ENCODE data around the gene GTPBP6.
"Not testable (repeated sequence)": the region's sequence is repeated elsewhere in the genome, so short reads cannot be mapped to it uniquely, and the experiment has no call there.

Gene GTPBP6

DNA sequence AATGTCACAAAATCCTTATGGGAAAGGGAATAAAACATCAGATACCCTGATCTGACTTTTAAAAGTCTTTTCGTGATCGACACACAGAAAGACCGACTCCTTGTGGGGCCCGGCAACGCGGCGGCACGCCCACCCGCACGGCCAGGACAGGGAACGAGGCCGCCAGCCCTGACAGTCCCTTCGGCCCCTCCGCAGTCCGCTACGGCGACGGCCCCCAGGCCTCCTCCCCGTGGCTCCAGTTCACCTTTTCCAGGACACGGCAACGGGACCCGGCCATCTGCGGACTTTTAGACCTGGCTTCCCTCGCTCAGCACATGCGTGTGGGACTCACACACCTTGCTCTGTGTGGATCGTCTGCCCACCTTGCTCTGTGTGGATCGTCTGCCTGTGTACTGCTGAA lies 33.6 kb upstream of the GTPBP6 start:
- no peak for DNase-seq (ENCODE audit: low spot score)

DNA sequence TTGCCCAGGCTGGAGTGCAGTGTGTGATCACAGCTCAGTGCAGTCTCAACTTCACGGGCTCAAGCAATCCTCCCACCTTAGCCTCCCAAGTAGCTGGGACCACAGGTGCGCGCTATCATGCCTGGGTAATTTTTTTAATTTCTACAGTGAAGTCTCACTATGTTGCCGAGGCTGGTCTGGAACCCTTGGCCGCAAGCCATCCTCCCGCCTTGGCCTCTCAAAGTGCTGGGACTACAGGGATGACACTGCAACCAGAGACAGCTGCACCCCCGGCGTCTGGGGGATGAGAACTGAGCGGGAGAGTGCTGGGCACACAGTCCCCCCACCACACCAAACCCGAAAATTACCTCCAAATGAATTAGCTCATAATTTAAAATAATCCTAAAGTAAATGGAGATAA lies 33.1 kb upstream of the GTPBP6 start:
- no peak for DNase-seq (ENCODE audit: low spot score)

DNA sequence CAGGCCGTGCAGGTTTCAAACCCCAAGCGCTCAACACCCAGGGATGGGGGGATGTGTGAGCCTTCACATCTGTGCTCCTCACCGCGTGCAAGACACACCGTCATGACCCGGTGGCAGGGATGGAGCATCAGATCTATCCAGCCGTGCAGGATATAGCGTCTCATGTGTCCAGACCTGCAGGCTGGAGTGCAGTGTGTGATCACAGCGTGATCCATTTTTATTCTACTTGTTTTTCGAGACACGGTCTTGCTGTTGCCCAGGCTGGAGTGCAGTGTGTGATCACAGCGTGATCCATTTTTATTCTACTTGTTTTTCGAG lies 32.7 kb upstream of the GTPBP6 start:
- DNase-seq (ENCODE audit: low spot score), result not testable (repeated sequence)

DNA sequence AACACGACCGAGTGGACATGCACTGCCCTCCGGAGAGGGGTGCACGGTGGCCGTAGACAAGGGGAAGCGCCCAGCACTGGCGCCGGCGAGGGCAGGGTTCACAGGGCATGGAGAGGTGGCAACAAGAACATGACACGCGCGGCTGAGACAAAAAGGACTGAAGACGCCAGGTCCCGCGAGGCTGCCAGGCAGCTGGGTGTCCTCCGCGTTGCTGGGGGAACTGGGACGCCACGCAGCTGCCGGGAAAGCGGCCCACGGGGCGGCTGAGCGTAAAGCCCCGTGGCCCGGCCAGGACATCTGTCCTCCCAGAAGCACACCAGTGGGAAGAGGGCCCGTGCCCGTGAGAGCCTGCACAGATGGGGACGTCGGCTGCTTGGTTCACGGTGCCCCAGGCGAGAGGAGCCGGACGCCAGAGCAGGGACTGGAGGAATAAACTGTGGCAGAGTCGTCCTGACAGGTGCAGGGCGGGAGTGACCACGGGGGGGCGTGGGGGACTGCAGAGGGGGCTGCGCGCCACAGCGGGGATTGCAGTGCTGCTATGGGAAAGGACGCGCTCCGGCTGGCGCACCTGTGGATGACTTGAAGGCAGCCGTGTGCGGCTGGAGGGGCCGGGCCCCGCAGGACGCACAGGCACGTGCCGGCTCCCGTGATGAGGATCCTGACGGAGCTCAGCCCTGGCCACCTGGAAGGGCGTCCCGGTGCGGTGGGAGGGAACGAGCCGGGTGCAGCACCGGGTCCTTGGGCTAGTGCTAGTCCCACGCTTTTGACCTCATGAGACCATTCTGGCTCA lies 32.1 kb upstream of the GTPBP6 start:
- DNase-seq (ENCODE audit: low spot score), result no peak

DNA sequence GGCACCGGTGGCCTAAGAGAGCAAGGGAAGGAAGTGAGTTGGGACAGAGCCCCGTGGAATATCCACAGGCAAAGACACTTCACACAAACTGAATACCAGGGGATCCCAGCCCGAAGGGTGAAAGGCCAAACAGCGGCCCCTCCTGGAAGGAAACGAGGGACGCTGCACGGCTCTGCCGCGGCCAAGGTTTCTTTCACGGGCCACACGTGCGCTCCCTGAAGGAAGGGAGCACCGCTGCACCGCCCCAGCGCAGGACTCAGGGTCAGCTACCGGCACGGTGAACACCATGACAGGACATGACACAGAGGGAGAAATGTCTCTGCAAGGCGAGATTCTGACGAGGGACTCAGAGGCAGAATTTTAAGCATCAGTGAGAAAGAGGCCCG lies 31.5 kb upstream of the GTPBP6 start:
- no peak for DNase-seq (ENCODE audit: low spot score)

DNA sequence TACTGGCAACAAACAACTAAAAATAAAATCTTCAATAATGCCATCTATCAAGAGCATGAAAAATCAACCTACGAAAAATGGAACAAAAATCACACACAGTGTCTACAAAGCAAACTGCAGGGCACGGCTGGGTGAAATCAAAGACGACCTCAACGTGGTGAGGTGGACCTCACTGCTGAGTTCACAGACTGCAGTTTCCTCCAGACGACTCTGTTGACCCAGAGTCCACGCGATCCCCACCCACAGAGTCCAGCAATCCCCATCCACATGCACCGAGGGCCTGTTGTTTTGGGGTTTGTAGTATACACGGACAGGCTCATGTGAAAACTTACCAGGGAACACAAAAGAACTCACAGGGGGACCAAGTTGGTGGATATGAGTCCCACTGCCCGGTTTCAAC lies 31.1 kb upstream of the GTPBP6 start:
- DNase-seq (ENCODE audit: low spot score), result no peak

DNA sequence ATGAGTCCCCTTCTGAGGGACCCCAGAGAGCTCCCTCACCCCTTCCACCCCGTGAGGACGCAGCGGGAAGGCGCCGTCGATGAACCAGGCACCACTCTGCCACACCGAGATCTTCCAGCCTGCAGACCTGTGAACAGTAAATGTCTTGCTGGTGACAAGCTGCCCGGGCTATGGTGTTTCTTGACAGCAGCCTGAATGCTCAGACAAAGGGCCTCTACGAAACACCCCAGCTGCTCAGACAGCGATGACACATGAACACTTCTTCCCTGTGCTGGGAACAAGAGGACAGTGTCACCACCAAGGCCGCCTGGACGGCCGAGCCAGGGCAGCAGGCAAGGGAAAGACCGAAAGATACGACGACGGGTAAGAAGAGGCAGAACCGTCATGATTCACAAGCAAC lies 30.6 kb upstream of the GTPBP6 start:
- DNase-seq (ENCODE audit: low spot score), result no peak

DNA sequence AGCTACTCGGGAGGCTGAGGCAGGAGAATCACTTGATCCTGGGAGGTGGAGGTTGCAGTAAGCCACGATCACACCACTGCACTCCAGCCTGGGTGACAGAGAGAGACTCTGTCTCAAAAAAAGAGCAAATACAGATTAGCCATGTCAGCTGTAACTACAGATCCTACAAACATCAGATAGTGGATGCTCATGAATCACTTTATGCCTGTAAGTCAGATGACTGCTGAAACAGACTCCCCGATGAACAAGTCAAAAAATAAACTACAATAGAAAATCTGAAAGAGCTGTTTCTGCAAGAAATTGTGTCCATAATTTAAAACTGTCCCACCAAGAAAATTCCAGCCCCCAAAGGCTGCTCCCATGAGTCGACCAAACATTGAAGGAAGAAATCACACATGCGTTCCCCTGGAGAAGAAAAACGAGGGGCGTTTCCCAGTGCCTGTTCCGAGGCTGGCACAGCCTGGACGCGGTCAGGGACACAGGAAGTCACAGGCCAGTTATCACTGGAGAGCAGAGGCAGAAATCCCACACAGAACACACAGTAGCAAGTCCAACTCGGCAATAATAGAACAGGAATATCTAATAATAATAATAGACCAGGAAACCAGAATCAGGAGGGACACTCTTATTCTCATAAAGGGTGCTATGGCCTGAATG lies 30.0 kb upstream of the GTPBP6 start:
- no peak for DNase-seq (ENCODE audit: low spot score)

DNA sequence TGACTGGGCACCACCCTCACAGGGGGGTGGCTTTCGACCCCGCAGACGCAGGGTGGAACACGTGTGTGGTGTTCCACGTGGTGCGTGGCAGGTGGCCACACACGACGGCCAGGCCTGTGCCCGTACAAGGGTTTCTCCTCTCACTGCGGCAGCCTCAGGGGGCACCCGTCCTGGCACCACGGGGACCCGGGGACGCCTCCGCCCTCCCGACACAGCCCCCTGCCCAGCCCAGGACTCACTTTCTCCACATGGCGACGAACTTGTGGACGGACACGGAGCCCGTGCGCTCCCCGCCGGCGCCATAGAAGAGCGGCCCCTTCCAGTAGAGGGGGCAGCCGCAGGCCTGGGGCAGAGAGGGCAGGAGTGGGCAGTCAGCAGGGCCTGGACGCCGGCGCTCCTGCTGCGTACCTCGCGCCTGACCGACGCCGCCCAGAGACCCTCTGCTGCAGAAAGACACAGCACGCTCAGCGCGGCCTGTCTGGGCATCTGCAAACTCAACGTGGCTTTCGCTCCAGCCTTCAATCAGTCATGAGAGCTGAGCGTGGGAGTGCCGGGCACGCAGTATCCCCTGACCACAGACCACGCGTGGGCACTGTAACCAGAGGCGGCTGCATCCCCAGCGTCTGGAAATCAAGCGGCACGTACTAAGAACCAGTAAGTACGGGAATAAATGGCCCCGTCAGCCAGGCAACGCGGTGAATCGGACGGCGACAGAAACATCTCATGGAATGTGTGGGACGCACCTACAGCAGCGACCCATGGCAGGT lies 28.9 kb upstream of the GTPBP6 start:
- DNase-seq (ENCODE audit: low spot score), result no peak

DNA sequence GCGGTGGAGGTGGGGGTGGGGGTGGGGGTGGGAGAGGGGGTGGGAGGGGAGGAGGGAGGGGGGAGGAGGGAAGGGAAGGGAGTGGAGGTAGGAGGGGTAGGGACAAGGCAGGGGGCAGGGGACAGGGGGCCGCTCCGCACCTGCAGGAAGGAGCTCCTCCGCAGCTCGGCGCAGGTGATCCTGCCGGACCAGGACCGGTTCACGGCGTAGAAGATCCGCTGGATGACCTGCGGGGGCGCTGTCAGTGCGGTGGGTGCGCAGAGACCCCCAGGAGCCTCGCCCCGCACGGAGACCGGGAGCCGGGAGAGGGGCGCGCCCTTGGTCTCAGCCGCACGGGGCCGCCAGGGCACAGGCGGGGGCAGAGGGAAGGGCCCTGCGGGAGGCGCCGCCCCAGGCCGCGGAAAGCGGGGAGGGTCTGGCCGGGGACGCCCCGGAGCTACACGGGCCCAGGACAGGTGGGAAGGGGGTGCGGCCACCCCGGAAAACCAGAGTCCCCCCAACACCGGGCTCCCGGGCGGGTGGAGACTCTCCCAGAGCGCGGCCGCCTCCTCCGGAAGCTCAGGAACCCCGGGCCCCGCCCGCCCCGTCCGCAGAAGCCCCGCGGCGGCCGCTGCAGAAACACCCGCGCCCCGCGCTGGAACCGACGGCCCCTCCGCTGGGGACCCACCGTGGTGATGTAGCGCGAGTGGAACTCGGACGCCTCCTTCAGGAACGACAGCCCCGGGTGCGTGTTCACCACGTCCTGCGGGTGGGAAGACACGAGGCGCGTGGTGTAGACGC lies 27.6 kb upstream of the GTPBP6 start:
- DNase-seq (ENCODE audit: low spot score), result no peak

DNA sequence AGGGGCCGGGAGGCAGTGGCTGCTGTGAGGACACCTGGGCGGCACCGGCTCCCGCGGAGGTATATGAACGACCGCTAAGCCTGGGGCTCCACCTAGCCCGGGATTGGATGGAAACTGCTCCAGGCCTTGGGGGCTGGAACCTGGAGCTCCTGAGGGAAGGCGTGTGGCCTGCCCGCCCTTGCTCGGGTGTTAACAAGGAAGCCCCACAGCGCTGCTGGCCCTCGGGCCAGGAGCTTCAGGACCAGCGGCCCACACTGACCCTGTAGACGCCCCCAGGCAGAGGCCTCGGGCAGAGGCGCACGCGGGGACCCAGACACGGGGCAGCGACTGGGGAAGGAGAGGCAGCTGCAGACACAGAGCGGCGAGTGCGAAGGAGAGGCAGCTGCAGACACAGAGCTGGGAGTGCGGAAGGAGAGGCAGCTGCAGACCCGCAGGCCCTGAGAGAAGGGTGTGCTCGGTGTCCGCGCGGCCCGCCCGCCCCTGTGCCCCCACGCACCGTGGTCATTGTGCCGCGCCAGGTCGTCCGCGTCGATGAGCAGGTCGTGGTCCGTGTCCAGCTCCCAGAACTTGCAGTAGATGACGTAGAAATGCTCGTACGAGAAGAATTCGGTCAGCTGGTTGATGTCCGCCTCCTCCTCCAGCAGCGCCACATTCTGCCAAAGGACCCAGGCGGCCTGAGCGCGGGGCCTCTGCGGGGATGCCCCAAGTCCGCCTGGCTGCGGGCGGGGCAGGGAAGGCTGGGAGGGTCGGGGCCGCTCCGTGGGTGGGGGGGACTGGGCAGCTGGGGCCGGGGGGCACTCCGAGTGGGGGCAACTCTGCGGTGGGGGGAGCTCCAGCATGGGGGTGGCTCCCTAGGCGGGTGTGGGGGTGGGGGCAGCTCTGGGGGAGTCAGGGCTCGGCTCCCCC lies 26.7 kb upstream of the GTPBP6 start:
- DNase-seq (ENCODE audit: low spot score), result no peak

DNA sequence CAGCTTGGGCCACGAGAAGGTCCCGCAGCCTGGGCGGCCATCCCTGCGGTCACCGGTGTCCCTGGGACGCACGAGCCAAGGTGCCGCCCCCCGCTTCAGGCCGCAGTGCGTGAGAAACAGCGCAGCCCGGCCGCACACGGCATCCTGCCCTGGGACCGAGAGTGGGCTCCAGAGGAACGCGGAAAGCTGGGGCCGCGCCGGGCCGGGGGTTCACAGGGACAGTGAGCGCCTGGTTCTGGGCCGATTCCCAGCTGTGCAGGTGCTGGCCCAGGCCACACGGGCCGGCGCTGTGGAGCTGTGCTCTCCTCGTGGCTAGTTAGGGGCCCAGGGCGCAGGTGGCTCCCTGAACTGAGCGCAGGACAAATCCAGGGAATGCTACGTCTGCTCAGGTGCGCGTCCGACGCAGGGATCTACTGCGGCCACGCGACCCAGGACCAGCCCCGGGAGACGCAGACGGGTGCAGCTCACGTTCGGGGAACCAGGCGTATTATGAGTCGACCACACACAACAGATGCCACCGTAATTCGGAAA lies 25.8 kb upstream of the GTPBP6 start:
- no peak for DNase-seq (ENCODE audit: low spot score)

DNA sequence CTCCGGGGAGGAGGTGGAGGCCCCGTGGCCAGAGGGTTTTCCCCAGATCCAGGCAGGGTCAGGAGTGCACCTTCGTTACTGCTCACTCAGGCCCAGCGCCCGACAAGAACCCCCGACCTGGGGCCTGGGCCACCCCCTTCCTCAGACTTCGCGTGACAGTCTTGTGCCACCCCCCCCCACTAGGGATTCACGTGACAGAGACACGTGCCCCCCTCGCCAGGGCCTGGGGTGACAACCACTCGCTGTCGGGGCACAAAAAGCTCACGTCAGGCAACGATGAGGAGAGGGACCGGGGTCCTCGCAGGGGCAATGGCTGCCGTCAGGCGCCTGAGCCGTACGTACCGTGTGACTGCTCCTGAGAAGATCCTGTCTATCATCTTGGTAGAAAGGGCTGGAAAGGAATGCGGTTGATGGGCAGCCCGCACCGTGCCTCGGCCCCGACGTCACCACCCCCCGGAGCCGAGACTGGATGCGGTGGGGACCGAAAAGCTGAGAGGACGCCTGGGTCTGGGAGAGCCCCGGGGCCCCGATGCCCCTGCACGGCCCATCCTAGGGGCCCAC lies 23.0 kb upstream of the GTPBP6 start:
- DNase-seq (ENCODE audit: low spot score), result no peak

DNA sequence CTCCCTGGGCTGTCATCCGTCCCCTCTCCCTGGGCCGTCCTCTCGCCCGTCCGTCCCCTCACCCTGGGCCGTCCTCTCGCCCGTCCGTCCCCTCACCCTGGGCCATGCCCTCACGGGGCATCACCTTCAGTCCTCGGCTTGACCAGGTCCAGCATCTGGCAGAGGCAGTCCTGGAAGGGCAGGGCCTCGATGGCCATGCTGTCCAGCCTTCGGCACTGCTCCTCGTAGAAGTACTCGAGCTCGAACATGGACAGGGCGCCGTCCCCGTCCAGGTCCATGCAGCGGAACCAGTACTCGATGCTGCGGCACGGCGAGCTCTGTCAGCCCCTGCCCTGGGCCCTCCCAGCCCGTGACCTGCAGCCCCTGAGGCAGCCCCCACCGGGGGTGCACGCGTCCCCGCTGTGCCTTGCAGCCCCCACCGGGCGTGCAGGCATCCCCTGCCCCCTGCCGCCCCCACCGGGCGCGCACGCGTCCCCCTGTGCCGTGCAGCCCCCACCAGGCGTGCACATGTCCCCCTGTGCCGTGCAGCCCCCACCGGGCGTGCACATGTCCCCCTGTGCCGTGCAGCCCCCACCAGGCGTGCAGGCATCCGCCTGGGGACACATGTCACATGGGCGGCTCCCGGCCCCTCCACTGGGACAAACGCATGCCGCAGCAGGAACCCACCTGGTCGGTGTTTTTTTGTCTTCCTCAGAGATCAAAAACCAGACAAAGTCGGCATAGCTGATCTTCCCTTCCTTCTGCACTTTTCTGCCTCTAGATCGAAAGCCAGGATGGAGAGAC lies 22.2 kb upstream of the GTPBP6 start:
- no peak for DNase-seq (ENCODE audit: low spot score)

DNA sequence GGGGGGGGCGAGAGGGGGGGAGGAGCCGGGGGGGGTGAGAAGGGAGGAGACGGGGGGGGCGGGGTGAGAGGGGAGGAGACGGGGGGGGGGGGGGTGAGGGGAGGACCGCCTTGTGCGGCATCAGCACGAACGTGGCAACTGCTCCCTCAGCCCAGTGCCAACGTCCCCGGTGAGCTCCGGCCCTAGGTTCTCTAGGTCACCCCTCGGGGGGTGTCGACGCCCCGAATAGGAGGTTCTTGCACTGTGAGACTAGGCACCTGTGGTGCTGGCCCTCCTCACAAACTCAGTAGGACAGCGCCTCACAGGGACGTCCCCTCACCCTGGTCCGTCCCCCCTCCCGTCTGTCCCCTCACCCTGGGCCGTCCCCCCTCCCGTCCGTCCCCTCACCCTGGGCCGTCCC lies 21.5 kb upstream of the GTPBP6 start:
- DNase-seq (ENCODE audit: low spot score), result no peak

DNA sequence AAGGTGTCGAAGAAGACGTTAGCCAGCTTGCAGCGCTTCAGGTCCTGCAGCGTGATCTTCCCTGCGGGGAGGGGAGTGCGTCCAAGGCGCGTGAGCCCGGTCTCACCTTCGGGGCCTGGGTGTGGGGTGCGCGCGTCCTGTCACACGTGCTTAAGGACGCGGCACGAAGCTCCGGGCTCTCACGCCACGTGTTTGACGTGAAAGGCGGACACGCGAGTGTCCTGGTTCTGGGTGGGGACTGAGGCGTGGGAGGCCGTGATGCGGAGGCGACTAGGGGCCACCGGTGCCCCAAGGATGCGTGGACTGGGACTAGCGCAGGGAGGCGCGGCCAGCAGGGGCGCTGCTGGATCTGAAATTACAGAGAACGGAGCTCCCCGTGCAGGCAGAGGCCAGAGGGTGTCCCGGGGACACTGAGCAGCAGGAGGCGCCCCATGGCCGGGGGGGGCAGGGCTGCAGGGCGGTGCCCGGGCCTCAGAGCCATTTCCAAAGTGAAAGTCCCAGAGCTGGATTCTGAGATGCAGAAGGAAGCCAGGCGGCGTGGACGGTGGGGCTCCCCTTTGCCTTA lies 20.3 kb upstream of the GTPBP6 start:
- DNase-seq (ENCODE audit: low spot score), result no peak

DNA sequence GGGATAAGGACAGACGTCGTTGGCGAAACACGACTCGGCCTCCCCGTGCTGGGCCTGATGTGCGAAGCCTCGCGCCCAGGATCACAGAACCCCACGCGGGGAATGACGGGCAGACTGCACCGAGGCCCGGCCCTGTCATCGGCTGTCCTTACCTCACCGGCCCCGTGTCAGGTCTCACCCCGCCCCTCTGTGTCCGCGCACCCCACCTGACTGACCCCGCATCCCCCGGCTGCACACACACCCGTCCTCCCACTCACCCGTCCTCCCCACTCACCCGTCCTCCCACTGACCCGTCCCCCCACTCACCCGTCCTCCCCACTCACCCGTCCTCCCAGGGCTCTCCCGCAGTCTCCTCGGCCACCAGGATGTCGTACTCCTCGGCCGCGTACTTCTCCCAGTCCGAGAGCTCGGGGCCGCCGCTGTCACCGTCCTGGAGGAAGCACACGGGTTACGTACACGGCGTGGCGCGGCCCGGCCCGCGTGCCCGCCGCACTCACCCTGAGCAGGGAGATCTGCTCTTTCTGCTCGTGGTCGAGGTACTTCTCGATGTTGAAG lies 19.8 kb upstream of the GTPBP6 start:
- DNase-seq (ENCODE audit: low spot score), result no peak

DNA sequence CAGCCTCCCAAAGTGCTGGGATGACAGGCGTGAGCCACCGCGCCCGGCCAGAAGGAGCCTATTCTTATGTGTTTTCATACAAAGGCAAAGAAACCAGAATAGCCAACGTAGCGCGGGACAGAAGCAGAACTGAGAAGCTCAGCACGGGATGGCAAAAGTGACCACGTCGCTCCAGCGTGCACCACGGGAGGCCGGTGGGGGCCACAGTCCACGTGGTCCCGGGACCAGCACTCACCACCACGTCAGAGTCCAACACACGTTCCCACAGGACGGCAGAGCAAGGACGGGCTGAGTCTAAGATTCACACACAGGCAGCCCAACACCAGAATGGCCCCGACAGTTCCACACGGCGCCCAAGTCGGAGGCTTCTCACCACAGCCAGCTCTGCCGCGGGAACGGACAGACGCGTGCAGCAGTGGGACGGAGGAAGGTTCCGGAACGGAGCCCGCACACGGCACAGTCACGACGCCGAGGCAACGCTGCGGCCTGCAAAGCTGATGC lies 18.8 kb upstream of the GTPBP6 start:
- no peak for DNase-seq (ENCODE audit: low spot score)

DNA sequence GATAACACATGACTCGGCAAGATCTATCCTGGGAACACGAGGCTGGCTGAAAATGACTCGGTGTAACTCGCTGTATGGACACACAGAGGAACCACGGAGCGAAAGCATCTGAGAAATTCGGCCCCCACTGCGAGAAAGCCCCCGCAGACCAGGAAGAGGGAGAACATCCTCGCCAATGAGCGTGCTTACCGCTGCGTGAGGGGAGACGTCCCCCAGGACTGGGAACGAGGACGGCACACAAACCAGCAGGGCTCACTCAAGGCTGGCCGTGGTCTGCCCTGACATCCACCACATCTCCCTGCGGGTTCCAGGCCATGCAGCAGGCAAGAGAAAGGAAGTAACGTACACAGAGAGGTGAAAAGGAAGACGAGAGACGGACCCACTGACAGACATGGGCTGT lies 17.6 kb upstream of the GTPBP6 start:
- no peak for DNase-seq (ENCODE audit: low spot score)

All from CD4-positive, alpha-beta T cell treated with Interleukin-6 at 100 ng/mL for 8 hours (primary cell).